SK-N-SH treated with all-trans-retinoic acid at 6 μM for 48 hours (cell line): ENCODE measurements around the gene KCNT1.

Source experiments
- ATAC-seq: fragments of 200-7000 bp; cut with Tn5 transposase; 3 replicates; pipeline ENCODE4 v1.9.1; 2020; ENCODE audit warnings: mild to moderate bottlenecking, moderate library complexity
- ARNTL ChIP-seq: fragments of 450-650 bp; formaldehyde crosslinking; IDR thresholded peaks from 2 replicates; pipeline ENCODE4 v1.5.0; 2020; ENCODE audit warnings: low read depth, mild to moderate bottlenecking, moderate library complexity, borderline replicate concordance
- BACH2 ChIP-seq: fragments of 250-450 bp; sonication (Bioruptor Pico); IDR thresholded peaks from 2 replicates; pipeline ENCODE4 v1.9.0; 2021; ENCODE audit warnings: mild to moderate bottlenecking, borderline replicate concordance
- CREB5 ChIP-seq: fragments of 250-450 bp; sonication (Bioruptor Pico); IDR thresholded peaks from 2 replicates; pipeline ENCODE4 v1.5.1; 2020; ENCODE audit warnings: low read depth, mild to moderate bottlenecking, moderate library complexity
- CSDC2 ChIP-seq: fragments of 250-450 bp; sonication (Bioruptor Pico); IDR thresholded peaks from 2 replicates; pipeline ENCODE4 v1.5.0; 2020; ENCODE audit warnings: mild to moderate bottlenecking, moderate library complexity
- ESRRG ChIP-seq: fragments of 250-450 bp; sonication (Bioruptor Pico); IDR thresholded peaks from 2 replicates; pipeline ENCODE4 v1.6.1; 2021; ENCODE audit warnings: mild to moderate bottlenecking
- GLIS3 ChIP-seq: fragments of 250-450 bp; sonication (Bioruptor Pico); IDR thresholded peaks from 2 replicates; pipeline ENCODE4 v1.5.0; 2020; ENCODE audit warnings: mild to moderate bottlenecking, moderate library complexity
- ISL1 ChIP-seq: fragments of 250-450 bp; sonication (Bioruptor Pico); IDR thresholded peaks from 2 replicates; pipeline ENCODE4 v2.1.2; 2022; ENCODE audit warnings: mild to moderate bottlenecking, moderate library complexity
- OSR1 ChIP-seq: fragments of 250-450 bp; sonication (Bioruptor Pico); IDR thresholded peaks from 2 replicates; pipeline ENCODE4 v1.8.0; 2022; ENCODE audit warnings: moderate library complexity, mild to moderate bottlenecking, inconsistent platforms
- POU6F1 ChIP-seq: fragments of 250-450 bp; sonication (Bioruptor Pico); IDR thresholded peaks from 2 replicates; pipeline ENCODE4 v1.8.0; 2021; ENCODE audit warnings: low read depth, mild to moderate bottlenecking, moderate library complexity, borderline replicate concordance
- PPARA ChIP-seq: fragments of 250-450 bp; sonication (Bioruptor Pico); IDR thresholded peaks from 2 replicates; pipeline ENCODE4 v1.5.0; 2020; ENCODE audit warnings: mild to moderate bottlenecking, borderline replicate concordance
- RARB ChIP-seq: fragments of 250-450 bp; sonication (Bioruptor Pico); IDR thresholded peaks from 2 replicates; pipeline ENCODE4 v1.8.0; 2021; ENCODE audit warnings: mild to moderate bottlenecking, moderate library complexity
- SNAI2 ChIP-seq: fragments of 250-450 bp; sonication (Bioruptor Pico); IDR thresholded peaks from 2 replicates; pipeline ENCODE4 v1.5.0; 2020; ENCODE audit warnings: mild to moderate bottlenecking, moderate library complexity
- TCF4 ChIP-seq: fragments of 250-450 bp; sonication (Bioruptor Pico); IDR thresholded peaks from 2 replicates; pipeline ENCODE4 v1.8.0; 2021; ENCODE audit warnings: mild to moderate bottlenecking, moderate library complexity, borderline replicate concordance
- TOX ChIP-seq: fragments of 250-450 bp; sonication (Bioruptor Pico); IDR thresholded peaks from 2 replicates; pipeline ENCODE4 v1.8.0; 2021; ENCODE audit warnings: mild to moderate bottlenecking, moderate library complexity, borderline replicate concordance
- ZC3H10 ChIP-seq: fragments of 250-450 bp; sonication (Bioruptor Pico); IDR thresholded peaks from 2 replicates; pipeline ENCODE4 v1.5.1; 2021; ENCODE audit warnings: mild to moderate bottlenecking, moderate library complexity
- ZFP3 ChIP-seq: fragments of 250-450 bp; sonication (Bioruptor Pico); IDR thresholded peaks from 2 replicates; pipeline ENCODE4 v1.5.0; 2020; ENCODE audit warnings: mild to moderate bottlenecking, moderate library complexity
- ZFP30 ChIP-seq: fragments of 450-650 bp; formaldehyde crosslinking; IDR thresholded peaks from 2 replicates; pipeline ENCODE4 v1.5.0; 2022; ENCODE audit warnings: mild to moderate bottlenecking, moderate library complexity
- ZNF565 ChIP-seq: fragments of 450-650 bp; formaldehyde crosslinking; conservative IDR thresholded peaks from 2 replicates; pipeline ENCODE4 v1.5.0; 2020; ENCODE audit warnings: low read depth, mild to moderate bottlenecking, moderate library complexity
- ZNF70 ChIP-seq: fragments of 450-650 bp; formaldehyde crosslinking; IDR thresholded peaks from 2 replicates; pipeline ENCODE4 v1.5.0; 2020; ENCODE audit warnings: mild to moderate bottlenecking, moderate library complexity
- ZNF8 ChIP-seq: fragments of 450-650 bp; formaldehyde crosslinking; IDR thresholded peaks from 2 replicates; pipeline ENCODE4 v1.5.0; 2020; ENCODE audit warnings: mild to moderate bottlenecking, moderate library complexity
- TF ChIP-seq, protein P1 (sequence below): fragments of 250-450 bp; sonication (Bioruptor Pico); IDR thresholded peaks from 2 replicates; pipeline ENCODE4 v1.5.1; 2021; ENCODE audit warnings: mild to moderate bottlenecking, moderate library complexity
- TF ChIP-seq, protein P2 (sequence below): fragments of 250-450 bp; sonication (Bioruptor Pico); IDR thresholded peaks from 2 replicates; pipeline ENCODE4 v1.5.0; 2020; ENCODE audit warnings: mild to moderate bottlenecking, moderate library complexity
- TF ChIP-seq, protein P3 (sequence below): fragments of 250-450 bp; sonication (Bioruptor Pico); IDR thresholded peaks from 2 replicates; pipeline ENCODE4 v1.8.0; 2020; ENCODE audit warnings: mild to moderate bottlenecking, moderate library complexity, borderline replicate concordance

Gene KCNT1

GRCh38 chr9:135756576-135756975, 54.6 kb downstream of the KCNT1 start (continued):
- no peak for TF ChIP-seq ZNF70 (CRISPR knock-in tag)
- no peak for TF ChIP-seq TOX (CRISPR knock-in tag)
- TF ChIP-seq GLIS3 (CRISPR knock-in tag) = no peak
- no peak for TF ChIP-seq RARB (CRISPR knock-in tag)

DNA sequence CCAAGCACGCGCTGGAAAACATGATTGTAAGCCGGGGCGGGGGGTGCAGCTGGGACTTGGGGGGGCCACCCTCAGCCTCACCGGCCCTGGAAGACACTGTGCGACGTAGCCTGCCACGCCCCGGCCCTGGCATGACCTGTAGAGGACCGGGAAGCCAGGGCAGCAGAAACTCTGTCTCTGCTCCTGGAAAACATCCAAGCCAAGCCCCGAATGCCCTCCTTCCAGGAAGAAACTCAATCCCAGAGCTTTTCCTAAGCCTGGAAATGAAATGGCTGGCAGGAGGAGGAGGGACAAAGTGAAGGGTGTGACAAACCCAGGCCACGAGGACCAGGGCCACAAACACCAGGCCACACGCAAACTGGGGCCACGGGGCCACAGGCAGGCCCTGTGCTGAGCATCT, 55.4 kb downstream of the KCNT1 start:
- no peak for ATAC-seq
- TF ChIP-seq ZFP3 (CRISPR knock-in tag) (no peak), TOX (CRISPR knock-in tag) (no peak), ESRRG (CRISPR knock-in tag) (no peak), OSR1 (no peak), ZC3H10 (CRISPR knock-in tag) (no peak), POU6F1 (no peak), ISL1 (CRISPR knock-in tag) (no peak), ZNF8 (CRISPR knock-in tag) (no peak), BACH2 (CRISPR knock-in tag) (no peak), ARNTL (CRISPR knock-in tag) (no peak), CREB5 (CRISPR knock-in tag) (no peak), ZFP30 (no peak), RARB (CRISPR knock-in tag) (no peak), PPARA (CRISPR knock-in tag) (no peak), SNAI2 (CRISPR knock-in tag) (no peak)
- TF ChIP-seq, protein P1, sequence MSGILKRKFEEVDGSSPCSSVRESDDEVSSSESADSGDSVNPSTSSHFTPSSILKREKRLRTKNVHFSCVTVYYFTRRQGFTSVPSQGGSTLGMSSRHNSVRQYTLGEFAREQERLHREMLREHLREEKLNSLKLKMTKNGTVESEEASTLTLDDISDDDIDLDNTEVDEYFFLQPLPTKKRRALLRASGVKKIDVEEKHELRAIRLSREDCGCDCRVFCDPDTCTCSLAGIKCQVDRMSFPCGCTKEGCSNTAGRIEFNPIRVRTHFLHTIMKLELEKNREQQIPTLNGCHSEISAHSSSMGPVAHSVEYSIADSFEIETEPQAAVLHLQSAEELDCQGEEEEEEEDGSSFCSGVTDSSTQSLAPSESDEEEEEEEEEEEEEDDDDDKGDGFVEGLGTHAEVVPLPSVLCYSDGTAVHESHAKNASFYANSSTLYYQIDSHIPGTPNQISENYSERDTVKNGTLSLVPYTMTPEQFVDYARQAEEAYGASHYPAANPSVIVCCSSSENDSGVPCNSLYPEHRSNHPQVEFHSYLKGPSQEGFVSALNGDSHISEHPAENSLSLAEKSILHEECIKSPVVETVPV = no peak
- TF ChIP-seq, protein P2, sequence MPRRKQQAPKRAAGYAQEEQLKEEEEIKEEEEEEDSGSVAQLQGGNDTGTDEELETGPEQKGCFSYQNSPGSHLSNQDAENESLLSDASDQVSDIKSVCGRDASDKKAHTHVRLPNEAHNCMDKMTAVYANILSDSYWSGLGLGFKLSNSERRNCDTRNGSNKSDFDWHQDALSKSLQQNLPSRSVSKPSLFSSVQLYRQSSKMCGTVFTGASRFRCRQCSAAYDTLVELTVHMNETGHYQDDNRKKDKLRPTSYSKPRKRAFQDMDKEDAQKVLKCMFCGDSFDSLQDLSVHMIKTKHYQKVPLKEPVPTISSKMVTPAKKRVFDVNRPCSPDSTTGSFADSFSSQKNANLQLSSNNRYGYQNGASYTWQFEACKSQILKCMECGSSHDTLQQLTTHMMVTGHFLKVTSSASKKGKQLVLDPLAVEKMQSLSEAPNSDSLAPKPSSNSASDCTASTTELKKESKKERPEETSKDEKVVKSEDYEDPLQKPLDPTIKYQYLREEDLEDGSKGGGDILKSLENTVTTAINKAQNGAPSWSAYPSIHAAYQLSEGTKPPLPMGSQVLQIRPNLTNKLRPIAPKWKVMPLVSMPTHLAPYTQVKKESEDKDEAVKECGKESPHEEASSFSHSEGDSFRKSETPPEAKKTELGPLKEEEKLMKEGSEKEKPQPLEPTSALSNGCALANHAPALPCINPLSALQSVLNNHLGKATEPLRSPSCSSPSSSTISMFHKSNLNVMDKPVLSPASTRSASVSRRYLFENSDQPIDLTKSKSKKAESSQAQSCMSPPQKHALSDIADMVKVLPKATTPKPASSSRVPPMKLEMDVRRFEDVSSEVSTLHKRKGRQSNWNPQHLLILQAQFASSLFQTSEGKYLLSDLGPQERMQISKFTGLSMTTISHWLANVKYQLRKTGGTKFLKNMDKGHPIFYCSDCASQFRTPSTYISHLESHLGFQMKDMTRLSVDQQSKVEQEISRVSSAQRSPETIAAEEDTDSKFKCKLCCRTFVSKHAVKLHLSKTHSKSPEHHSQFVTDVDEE = no peak
- TF ChIP-seq, protein P3, sequence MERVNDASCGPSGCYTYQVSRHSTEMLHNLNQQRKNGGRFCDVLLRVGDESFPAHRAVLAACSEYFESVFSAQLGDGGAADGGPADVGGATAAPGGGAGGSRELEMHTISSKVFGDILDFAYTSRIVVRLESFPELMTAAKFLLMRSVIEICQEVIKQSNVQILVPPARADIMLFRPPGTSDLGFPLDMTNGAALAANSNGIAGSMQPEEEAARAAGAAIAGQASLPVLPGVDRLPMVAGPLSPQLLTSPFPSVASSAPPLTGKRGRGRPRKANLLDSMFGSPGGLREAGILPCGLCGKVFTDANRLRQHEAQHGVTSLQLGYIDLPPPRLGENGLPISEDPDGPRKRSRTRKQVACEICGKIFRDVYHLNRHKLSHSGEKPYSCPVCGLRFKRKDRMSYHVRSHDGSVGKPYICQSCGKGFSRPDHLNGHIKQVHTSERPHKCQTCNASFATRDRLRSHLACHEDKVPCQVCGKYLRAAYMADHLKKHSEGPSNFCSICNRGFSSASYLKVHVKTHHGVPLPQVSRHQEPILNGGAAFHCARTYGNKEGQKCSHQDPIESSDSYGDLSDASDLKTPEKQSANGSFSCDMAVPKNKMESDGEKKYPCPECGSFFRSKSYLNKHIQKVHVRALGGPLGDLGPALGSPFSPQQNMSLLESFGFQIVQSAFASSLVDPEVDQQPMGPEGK (CRISPR knock-in tag) = no peak
- TF ChIP-seq, all 23 proteins: peak for 0

DNA sequence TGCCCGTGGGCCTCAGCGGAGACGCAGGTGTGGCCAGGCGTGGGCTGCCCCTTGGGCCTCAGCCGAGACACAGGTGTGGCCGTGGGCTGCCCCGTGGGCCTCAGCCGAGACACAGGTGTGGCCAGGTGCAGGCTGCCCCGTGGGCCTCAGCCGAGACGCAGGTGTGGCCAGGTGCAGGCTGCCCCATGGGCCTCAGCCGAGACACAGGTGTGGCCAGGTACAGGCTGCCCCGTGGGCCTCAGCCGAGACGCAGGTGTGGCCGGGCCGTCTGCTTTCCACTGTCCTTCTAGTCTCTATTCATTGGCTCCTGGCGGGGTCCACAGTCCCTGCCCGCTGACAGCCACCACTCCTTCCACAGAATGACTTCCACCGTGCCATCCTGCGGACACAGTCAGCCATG, 56.1 kb downstream of the KCNT1 start:
- ATAC-seq = no peak
- TF ChIP-seq, protein P2 = no peak
- TF ChIP-seq SNAI2 (CRISPR knock-in tag) (no peak), ISL1 (CRISPR knock-in tag) (no peak), TOX (CRISPR knock-in tag) (no peak), ZC3H10 (CRISPR knock-in tag) (no peak), ESRRG (CRISPR knock-in tag) (no peak), CREB5 (CRISPR knock-in tag) (no peak), ZNF8 (CRISPR knock-in tag) (no peak), CSDC2 (no peak), ZNF565 (CRISPR knock-in tag) (no peak), RARB (CRISPR knock-in tag) (no peak), BACH2 (CRISPR knock-in tag) (no peak), TCF4 (no peak), ZFP3 (CRISPR knock-in tag) (no peak)
- TF ChIP-seq, protein P3 (CRISPR knock-in tag) = no peak
